Esophagus squamous epithelium (tissue), 5 donors: ENCODE measurements around the gene USH1C. TPM values are rescaled to one million over a fixed set of nuclear protein-coding genes. Genes with fewer than 3 reads are reported as not detected.

ENCODE experiments used
- DNase-seq: peaks from one replicate; lab custom pipeline; 2025; lab: John Stamatoyannopoulos, UW
- H3K27ac ChIP-seq, 4 donors: fragments of 200-600 bp; sonication (generic); one replicate each; pipeline ENCODE4 v1.5.1; 2016 to 2019; ENCODE audit warnings: mild to moderate bottlenecking in 1 of 4
- H3K27me3 ChIP-seq, 4 donors: fragments of 200-600 bp; sonication (generic); 1 replicate in 3 of 4; 2 replicates in 1 of 4; pipeline versions ENCODE4 v1.5.1 to v1.6.0; 2017 to 2021; ENCODE audit warnings: antibody characterized with exemption in 1 of 4
- H3K36me3 ChIP-seq, 3 donors: fragments of 200-600 bp; sonication (generic); one replicate each; pipeline ENCODE4 v1.5.1; 2016 to 2019
- H3K4me1 ChIP-seq, 3 donors: fragments of 200-600 bp; sonication (generic); one replicate each; pipeline ENCODE4 v1.5.1; 2017 to 2019
- H3K4me3 ChIP-seq, 4 donors: fragments of 200-600 bp; sonication (generic); 1 replicate in 3 of 4; 2 replicates in 1 of 4; pipeline ENCODE4 v1.5.1; 2016 to 2019; ENCODE audit warnings: mild to moderate bottlenecking in 2 of 4, moderate library complexity in 1 of 4
- H3K9me3 ChIP-seq, 3 donors: fragments of 200-600 bp; sonication (generic); one replicate each; pipeline ENCODE4 v1.5.1; 2016 to 2019
- CTCF ChIP-seq, 6 experiments: fragments of 450-650 bp in 4 of 6; fragments of 200-600 bp in 2 of 6; sonication (generic) in 2 of 6; IDR thresholded peaks; one replicate each; pipeline ENCODE4 v1.5.1; 2016 to 2019; ENCODE audit warnings: antibody characterized with exemption in 6 of 6, mild to moderate bottlenecking in 4 of 6, moderate library complexity in 4 of 6
- POLR2A ChIP-seq, 4 donors: fragments of 450-650 bp; IDR thresholded peaks; one replicate each; pipeline ENCODE4 v1.6.1; 2017; ENCODE audit warnings: antibody characterized with exemption in 4 of 4, mild to moderate bottlenecking in 4 of 4, moderate library complexity in 3 of 4
- WGBS, 2 donors: methylation state at CpG; one replicate each; pipeline ENCODE4 v1.1.5; 2018; 5-methylcytosine and 5-hydroxymethylcytosine counted together
- intact Hi-C: fragments of 100-400 bp; cut with DNase I; formaldehyde crosslinking; loops from one replicate; pipeline ENCODE4 v1.15.0; 2022
- total RNA-seq, 4 donors: library from RNA; depleted of rRNA; stranded (reverse); fragments of >200 nt; gene quantifications; one replicate each; pipeline ENCODE4 v1.1.0, GENCODE V29; 2016
- donor health status: DM: yes; HTN: yes; CAD: no.

USH1C gene
- total RNA-seq, 4 donors from 2014 or later, result not detected

- Histone ChIP-seq H3K36me3 (no peaks in the 10 kb centered on the region), H3K27me3 (peaks cover 0 to 39% (median 0%) of the 10 kb centered on the region in 4 donors), H3K4me1 (peaks cover 0 to 16% (median 0%) of the 10 kb centered on the region in 3 donors), H3K4me3 (no peak overlapping the region), H3K27ac (no peak overlapping the region), H3K9me3 (no peaks in the 10 kb centered on the region)
- intact Hi-C loops, result no loop called here
- 49 to 63% methylated on average over 8 of the region's 8 CpGs for WGBS, 2 donors
- TF ChIP-seq CTCF (IDR thresholded peaks at IDR 0.05), result no peak
- no peak for TF ChIP-seq POLR2A (IDR thresholded peaks at IDR 0.05)
- no peak for DNase-seq
Measured at GRCh38 chr11:17588166-17588565, 44.0 kb upstream of the USH1C start.

- H3K27me3 ChIP-seq, result peaks cover 0 to 22% (median 0%) of the 10 kb centered on the region in 4 donors
- H3K9me3 ChIP-seq, result no peaks in the 10 kb centered on the region
- no peaks in the 10 kb centered on the region for H3K36me3 ChIP-seq
- 75 to 87% methylated on average over 3 to 5 of the region's 6 CpGs for WGBS, 2 donors
- H3K27ac ChIP-seq, result no peak overlapping the region
- DNase-seq, result no peak
- peaks cover 0 to 12% (median 0%) of the 10 kb centered on the region in 3 donors for H3K4me1 ChIP-seq
- H3K4me3 ChIP-seq, result no peak overlapping the region
- TF ChIP-seq CTCF (IDR thresholded peaks at IDR 0.05), result no peak
- no peak for TF ChIP-seq POLR2A (IDR thresholded peaks at IDR 0.05)
- intact Hi-C loops, result no loop called here
Measured at GRCh38 chr11:17585911-17586695, 41.9 kb upstream of the USH1C start.

- no peak overlapping the region for H3K27ac ChIP-seq
- H3K36me3 ChIP-seq, result no peaks in the 10 kb centered on the region
- peaks cover 0 to 18% (median 0%) of the 10 kb centered on the region in 4 donors for H3K27me3 ChIP-seq
- WGBS, 2 donors, result 80 to 91% methylated on average over 4 of the region's 4 CpGs
- DNase-seq, result no peak
- H3K4me1 ChIP-seq, result no peaks in the 10 kb centered on the region
- TF ChIP-seq CTCF (IDR thresholded peaks at IDR 0.05), result no peak
- no peak for TF ChIP-seq POLR2A (IDR thresholded peaks at IDR 0.05)
- H3K9me3 ChIP-seq, result no peaks in the 10 kb centered on the region
- intact Hi-C loops, result no loop called here
- no peak overlapping the region for H3K4me3 ChIP-seq
Measured at GRCh38 chr11:17581732-17582053, 37.5 kb upstream of the USH1C start.

- Histone ChIP-seq H3K4me1 (no peaks in the 10 kb centered on the region), H3K27ac (no peak overlapping the region), H3K27me3 (peaks cover 0 to 18% (median 0%) of the 10 kb centered on the region in 4 donors), H3K4me3 (no peak overlapping the region), H3K9me3 (no peaks in the 10 kb centered on the region), H3K36me3 (no peaks in the 10 kb centered on the region)
- intact Hi-C loops, result no loop called here
- no peak for DNase-seq
- no peak for TF ChIP-seq POLR2A (IDR thresholded peaks at IDR 0.05)
- no peak for TF ChIP-seq CTCF (IDR thresholded peaks at IDR 0.05)
- 49 to 57% methylated on average over 6 of the region's 6 CpGs for WGBS, 2 donors
Measured at GRCh38 chr11:17581036-17581731, 37.0 kb upstream of the USH1C start.

GRCh38 chr11:17580271-17580670, 36.1 kb upstream of the USH1C start:
- Histone ChIP-seq H3K36me3 (no peaks in the 10 kb centered on the region), H3K27me3 (peaks cover 0 to 18% (median 0%) of the 10 kb centered on the region in 4 donors), H3K9me3 (no peaks in the 10 kb centered on the region), H3K4me1 (no peaks in the 10 kb centered on the region), H3K27ac (no peak overlapping the region), H3K4me3 (no peak overlapping the region)
- TF ChIP-seq CTCF (IDR thresholded peaks at IDR 0.05) (no peak), POLR2A (IDR thresholded peaks at IDR 0.05) (no peak)
- intact Hi-C loops, result no loop called here
- DNase-seq, result no peak
- 33 to 40% methylated on average over 1 of the region's 1 CpG for WGBS, 2 donors
